ENCODE results near the gene ZNF579. TPM values are rescaled to one million over a fixed set of nuclear protein-coding genes. Genes with fewer than 3 reads are reported as not detected.

Gene ZNF579
- total RNA-seq, 4 donors from 2014 or later: 2.0 to 5.6 (median 2.9) TPM

DNA sequence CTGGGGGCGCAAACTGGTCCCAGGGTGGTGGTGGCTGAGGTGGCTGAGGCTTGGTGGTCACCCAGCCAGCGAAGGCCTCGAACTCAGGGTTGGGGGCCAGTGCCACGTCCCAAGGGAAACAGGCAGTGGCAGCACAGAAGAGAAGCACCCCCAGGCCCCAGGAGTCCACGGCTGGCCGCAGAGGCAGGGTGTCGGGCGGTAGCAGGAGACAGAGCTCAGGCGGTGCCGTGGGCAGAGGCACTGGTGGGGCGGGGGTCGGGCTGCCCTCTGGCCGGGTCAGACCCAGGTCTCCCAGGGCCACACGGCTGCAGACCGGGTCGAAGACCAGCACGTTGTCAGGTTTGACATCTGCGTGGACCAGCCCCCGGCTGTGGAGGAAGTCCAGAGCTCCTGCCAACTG is 39.6 kb downstream of the ZNF579 start:
- intact Hi-C loops (cut with DNase I; ENCODE audit: low total_unique reads) (no loop called here), in situ Hi-C loops (cut with MboI; ENCODE audit: low pct_ligation_motif_present in 1 of 4, low pct_unique_long_range_greater_than_20kb in 1 of 4, low sequenced_read_pairs in 3 of 4) (no loop called here)
- Histone ChIP-seq H3K36me3 (no peaks in the 10 kb centered on the region), H3K9me3 (no peaks in the 10 kb centered on the region), H3K4me3 (no peak overlapping the region), H3K27ac (no peak overlapping the region), H3K4me1 (no peaks in the 10 kb centered on the region), H3K27me3 (peaks cover 3% of the 10 kb centered on the region)
- TF ChIP-seq POLR2A (IDR thresholded peaks at IDR 0.05): no peak
- no peak for TF ChIP-seq POLR2AphosphoS5 (IDR thresholded peaks at IDR 0.05)
- TF ChIP-seq, protein P1, sequence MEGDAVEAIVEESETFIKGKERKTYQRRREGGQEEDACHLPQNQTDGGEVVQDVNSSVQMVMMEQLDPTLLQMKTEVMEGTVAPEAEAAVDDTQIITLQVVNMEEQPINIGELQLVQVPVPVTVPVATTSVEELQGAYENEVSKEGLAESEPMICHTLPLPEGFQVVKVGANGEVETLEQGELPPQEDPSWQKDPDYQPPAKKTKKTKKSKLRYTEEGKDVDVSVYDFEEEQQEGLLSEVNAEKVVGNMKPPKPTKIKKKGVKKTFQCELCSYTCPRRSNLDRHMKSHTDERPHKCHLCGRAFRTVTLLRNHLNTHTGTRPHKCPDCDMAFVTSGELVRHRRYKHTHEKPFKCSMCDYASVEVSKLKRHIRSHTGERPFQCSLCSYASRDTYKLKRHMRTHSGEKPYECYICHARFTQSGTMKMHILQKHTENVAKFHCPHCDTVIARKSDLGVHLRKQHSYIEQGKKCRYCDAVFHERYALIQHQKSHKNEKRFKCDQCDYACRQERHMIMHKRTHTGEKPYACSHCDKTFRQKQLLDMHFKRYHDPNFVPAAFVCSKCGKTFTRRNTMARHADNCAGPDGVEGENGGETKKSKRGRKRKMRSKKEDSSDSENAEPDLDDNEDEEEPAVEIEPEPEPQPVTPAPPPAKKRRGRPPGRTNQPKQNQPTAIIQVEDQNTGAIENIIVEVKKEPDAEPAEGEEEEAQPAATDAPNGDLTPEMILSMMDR (IDR thresholded peaks at IDR 0.05): no peak
- TF ChIP-seq EP300 (IDR thresholded peaks at IDR 0.05; ENCODE audit: low read depth): no peak
- WGBS, 2 donors (ENCODE audit: low coverage in 1 of 2): 77% methylated on average over 18 of the region's 19 CpGs; no CpG with 5 or more reads in 1 of the 2 donors
- DNase-seq: no peak

DNA sequence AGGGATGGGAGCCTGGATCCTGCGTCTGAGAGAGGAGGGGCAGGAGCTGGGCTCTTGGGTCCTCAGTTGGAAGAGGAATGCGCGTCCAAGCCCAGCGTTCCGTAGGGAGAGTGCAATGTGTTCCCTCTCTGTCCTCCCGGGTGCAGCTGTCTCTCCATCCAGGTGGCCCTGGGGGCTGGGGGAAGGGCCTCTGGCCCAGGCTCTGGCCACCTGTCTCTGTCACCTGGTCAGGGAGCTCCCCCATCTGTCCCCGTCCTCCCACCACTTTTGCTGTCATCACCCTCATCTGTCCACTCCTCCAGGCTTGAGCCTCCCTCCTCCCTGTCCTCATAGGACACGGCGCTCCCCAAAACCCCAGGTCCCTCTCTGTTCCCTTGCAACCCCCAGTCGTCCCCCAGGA is 40.0 kb downstream of the ZNF579 start:
- TF ChIP-seq EP300 (IDR thresholded peaks at IDR 0.05; ENCODE audit: low read depth) (no peak), POLR2A (IDR thresholded peaks at IDR 0.05) (no peak), POLR2AphosphoS5 (IDR thresholded peaks at IDR 0.05) (no peak)
- TF ChIP-seq, protein P1 (IDR thresholded peaks at IDR 0.05): no peak

DNA sequence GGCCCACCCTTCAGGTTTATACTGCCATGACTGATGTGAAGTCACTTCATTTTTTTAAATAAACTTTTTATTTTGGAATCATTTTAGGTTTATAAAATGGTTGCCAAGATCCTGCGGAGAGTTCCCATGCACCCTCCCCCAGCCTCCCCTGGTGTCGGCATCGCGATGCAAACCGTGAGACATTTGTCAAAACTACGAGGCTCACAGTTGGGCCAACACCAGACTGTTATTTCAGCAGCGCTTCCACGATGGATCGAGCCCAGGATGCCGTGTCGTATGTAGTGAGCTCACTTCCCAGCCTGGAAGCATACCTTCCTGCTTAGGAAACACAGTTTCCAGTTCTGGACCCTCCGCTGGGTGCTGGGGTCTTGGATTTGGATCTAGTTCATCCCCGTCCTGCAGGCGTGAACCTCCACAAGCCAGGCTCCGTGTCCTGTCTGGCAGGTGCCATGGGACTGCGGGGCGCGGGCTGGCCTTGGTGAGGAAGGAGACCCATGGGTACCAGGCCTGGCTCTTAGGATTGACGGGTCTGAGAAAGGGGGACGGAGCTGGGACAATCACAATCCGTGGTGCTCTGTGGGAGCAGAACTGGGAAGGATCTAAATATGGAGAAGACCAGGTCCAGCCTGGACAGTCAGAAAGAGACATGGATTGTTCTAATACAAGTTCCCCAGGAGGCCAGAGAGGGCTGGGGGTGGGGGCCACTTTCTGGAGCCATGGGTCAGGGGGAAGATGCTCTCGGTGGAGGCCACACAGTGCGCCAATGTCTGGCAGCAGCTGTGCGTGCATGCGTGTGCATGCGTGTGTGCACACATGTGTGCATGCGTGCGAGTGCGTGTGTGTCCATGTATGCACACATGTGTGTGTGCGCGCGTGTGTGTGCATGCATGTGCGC is 41.3 kb downstream of the ZNF579 start:
- Histone ChIP-seq H3K4me1 (no peaks in the 10 kb centered on the region), H3K36me3 (no peaks in the 10 kb centered on the region), H3K27me3 (no peaks in the 10 kb centered on the region), H3K4me3 (no peak overlapping the region), H3K27ac (no peak overlapping the region), H3K9me3 (no peaks in the 10 kb centered on the region)
- in situ Hi-C loops (cut with MboI; ENCODE audit: low pct_ligation_motif_present in 1 of 4, low pct_unique_long_range_greater_than_20kb in 1 of 4, low sequenced_read_pairs in 3 of 4) (no loop called here), intact Hi-C loops (cut with DNase I; ENCODE audit: low total_unique reads) (no loop called here)
- WGBS, 2 donors (ENCODE audit: low coverage in 1 of 2): 65 to 87% methylated on average over 4 to 29 of the region's 33 CpGs
- TF ChIP-seq POLR2AphosphoS5 (IDR thresholded peaks at IDR 0.05) (no peak), EP300 (IDR thresholded peaks at IDR 0.05; ENCODE audit: low read depth) (no peak), POLR2A (IDR thresholded peaks at IDR 0.05) (no peak)
- TF ChIP-seq, protein P1 (IDR thresholded peaks at IDR 0.05): no peak
- no peak for DNase-seq

More for the DNA sequence above, 40.0 kb downstream of the ZNF579 start:
- Histone ChIP-seq H3K27me3 (peaks cover 3% of the 10 kb centered on the region), H3K36me3 (no peaks in the 10 kb centered on the region), H3K4me3 (no peak overlapping the region), H3K9me3 (no peaks in the 10 kb centered on the region), H3K27ac (no peak overlapping the region), H3K4me1 (no peaks in the 10 kb centered on the region)
- 33 to 62% methylated on average over 4 to 10 of the region's 10 CpGs for WGBS, 2 donors (ENCODE audit: low coverage in 1 of 2)
- intact Hi-C loops (cut with DNase I; ENCODE audit: low total_unique reads): no loop called here
- in situ Hi-C loops (cut with MboI; ENCODE audit: low pct_ligation_motif_present in 1 of 4, low pct_unique_long_range_greater_than_20kb in 1 of 4, low sequenced_read_pairs in 3 of 4): no loop called here
- no peak for DNase-seq

DNA sequence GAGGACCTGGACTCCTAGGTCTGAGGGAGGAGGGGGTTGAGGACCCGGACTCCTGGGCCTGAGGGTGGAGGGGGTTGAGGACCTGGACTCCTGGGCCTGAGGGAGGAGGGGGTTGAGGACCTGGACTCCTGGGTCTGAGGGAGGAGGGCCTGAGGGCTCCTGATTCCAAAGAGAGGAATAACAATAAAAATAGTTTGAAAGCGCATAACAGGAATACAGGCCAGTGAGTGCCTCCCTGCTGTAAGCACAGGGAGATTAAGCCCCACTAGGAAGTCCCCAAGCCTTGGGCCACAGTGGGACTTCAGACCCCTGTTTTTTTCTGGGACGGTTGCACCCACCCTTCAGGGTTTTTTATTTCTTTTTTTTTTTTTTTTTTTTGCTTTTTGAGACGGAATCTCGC is 42.5 kb downstream of the ZNF579 start:
- intact Hi-C loops (cut with DNase I; ENCODE audit: low total_unique reads) (no loop called here), in situ Hi-C loops (cut with MboI; ENCODE audit: low pct_ligation_motif_present in 1 of 4, low pct_unique_long_range_greater_than_20kb in 1 of 4, low sequenced_read_pairs in 3 of 4) (no loop called here)
- WGBS, 2 donors (ENCODE audit: low coverage in 1 of 2): 91 to 97% methylated on average over 4 to 5 of the region's 5 CpGs
- no peaks in the 10 kb centered on the region for H3K36me3 ChIP-seq
- TF ChIP-seq POLR2A (IDR thresholded peaks at IDR 0.05): no peak
- TF ChIP-seq POLR2AphosphoS5 (IDR thresholded peaks at IDR 0.05): no peak
- TF ChIP-seq EP300 (IDR thresholded peaks at IDR 0.05; ENCODE audit: low read depth): no peak
- TF ChIP-seq, protein P1 (IDR thresholded peaks at IDR 0.05): no peak
- H3K4me3 ChIP-seq: no peak overlapping the region
- DNase-seq: no peak
- H3K4me1 ChIP-seq: no peaks in the 10 kb centered on the region
- no peaks in the 10 kb centered on the region for H3K27me3 ChIP-seq
- no peak overlapping the region for H3K27ac ChIP-seq
- no peaks in the 10 kb centered on the region for H3K9me3 ChIP-seq

All from transverse colon (tissue), 4 donors.